Activated CD4-positive, alpha-beta T cell treated with anti-CD3 and anti-CD28 coated beads for 1 hour (primary cell): Measurements from ENCODE around the gene TCAF2.
"Not testable (repeated sequence)": the region's sequence is repeated elsewhere in the genome, so short reads cannot be mapped to it uniquely, and the experiment has no call there.

ENCODE experiments used
- DNase-seq: peaks from one replicate; pipeline ENCODE4 v3.0.0-alpha.2; 2020

Gene TCAF2

DNA sequence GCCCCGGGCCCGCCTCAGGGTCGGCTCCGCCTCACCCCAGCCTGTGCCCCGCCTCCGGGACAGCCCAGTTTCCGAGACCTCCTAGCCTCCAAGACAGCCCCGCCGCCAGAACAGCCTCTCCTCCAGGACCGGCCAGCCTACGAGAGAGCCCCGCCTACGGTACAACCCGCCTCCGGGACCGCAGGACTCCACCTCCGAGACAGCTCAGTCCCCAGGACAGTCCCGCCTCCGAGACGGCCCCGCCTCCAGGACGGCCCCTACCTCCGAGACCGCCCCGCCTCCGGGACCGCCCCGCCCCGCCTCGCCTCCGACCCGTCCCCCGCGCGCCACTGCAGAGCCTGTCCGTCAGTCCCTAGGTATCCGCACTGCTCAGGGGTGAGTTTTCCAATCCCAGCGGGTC, at the start of gene TCAF2:
Gene TCAF2 (plus strand): TSS at position 329 of the 400 bp plus-strand sequence.
- peak; percentile 60 for DNase-seq

DNA sequence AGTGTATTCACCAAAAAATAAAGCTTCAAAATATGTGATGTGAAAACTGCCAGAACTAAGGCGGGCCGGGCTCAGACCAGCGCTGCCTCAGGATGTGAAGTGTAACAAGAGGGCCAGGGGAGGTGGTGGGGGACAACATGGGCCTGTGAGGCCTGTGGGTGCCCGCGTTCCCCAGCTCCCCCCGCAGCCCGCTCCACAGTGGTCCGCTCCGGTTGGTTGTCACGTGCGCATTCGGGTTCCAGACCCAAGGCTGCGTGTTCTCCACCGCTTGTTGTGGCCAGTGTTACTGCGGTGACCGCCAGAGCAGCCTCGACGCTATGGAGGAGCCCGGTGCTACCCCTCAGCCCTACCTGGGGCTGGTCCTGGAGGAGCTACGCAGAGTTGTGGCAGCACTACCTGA, 49.3 kb upstream of the TCAF2 start, which contains the start of gene CTAGE15:
Gene CTAGE15 (plus strand): TSS at position 301 of the 400 bp plus-strand sequence. CDS start 17 bp downstream, at position 318.
- DNase-seq = not testable (repeated sequence)

DNA sequence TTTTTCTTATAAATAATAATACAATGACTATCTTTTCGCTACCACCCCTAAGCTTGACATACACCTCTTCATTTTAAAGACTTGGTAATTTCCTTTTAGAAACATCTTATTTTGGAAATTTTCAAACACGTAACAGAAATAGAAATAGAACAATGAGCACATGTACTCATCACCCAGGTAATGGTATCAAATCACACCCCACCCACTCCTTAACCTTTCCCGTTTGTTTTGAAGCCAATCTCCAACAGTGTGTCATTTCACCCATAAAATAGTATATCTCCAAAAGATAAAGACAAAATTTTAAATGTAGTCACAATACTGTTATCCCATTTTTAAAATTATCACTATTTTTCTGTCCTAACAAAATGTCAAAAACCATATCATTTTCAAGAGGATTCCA, 32.6 kb upstream of the TCAF2 start:
- not testable (repeated sequence) for DNase-seq

DNA sequence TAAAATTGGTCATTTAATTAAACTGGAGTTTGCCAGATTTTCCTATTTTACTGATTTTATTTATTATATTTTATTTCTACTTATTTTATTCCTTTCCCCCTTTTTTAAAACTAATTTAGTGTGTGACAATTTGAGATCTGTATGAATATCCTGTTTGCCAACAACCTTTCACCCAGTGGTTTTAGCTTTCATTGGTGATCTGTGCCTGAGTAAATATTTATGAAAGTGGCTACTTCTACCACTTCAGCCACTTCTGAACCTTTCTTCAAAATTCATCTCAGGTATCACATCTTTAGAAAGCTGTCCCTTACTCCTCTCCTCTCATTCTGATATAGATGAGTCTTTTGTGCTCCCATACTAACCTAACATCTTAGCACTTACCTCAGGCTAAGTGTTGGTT, 30.9 kb upstream of the TCAF2 start:
- DNase-seq = not testable (repeated sequence)

DNA sequence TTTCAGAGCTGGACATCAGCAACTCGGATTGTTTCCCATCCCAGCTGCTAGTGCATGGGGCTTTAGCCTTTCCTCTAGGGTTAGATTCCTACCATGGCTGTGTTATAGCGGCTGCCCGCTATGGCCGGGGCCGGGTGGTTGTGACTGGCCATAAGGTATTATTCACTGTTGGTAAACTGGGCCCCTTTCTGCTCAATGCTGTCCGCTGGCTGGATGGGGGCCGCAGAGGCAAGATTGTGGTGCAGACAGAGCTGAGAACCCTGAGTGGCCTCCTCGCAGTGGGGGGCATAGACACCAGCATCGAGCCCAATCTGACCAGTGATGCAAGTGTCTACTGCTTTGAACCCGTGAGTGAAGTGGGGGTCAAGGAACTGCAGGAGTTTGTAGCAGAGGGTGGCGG, 22.7 kb upstream of the TCAF2 start:
- DNase-seq = not testable (repeated sequence)

DNA sequence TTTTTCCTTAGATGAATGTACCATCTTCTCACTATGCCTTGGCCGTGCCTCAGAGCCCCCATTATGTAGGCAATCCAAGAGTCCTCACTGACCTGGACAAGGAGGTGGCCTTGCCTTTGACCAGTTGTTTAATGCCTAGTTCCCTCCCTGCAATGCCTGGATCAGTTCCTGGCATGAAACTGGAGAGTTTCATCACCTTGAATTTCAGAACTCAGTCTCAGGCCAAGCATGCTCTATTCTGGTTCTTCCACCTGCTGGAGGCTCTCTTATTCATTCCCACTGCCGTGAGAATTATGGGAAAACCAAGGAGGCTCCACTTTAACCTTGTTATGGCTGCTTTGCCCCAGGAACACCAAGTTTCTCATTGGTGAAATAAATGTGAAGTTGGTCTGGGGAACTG, 17.2 kb upstream of the TCAF2 start:
- DNase-seq = not testable (repeated sequence)

DNA sequence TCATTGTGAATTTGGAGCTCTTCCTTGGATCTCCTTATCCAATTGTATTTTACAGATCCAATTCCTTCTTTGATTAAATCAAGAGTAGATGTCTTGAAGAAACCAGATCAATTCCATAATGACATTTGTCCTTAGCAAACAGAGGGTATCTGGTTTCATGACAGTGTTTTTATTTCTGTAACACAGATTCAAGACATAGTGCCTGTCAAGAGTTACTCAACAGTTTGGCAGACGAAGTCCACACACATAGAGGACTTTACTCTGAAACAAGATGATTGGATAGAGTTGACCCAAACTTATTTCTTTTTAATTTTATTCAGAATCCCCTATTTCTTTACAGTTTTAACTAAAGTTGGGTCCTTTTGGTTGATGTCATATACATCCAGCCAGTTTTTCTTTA, 14.7 kb upstream of the TCAF2 start:
- not testable (repeated sequence) for DNase-seq

DNA sequence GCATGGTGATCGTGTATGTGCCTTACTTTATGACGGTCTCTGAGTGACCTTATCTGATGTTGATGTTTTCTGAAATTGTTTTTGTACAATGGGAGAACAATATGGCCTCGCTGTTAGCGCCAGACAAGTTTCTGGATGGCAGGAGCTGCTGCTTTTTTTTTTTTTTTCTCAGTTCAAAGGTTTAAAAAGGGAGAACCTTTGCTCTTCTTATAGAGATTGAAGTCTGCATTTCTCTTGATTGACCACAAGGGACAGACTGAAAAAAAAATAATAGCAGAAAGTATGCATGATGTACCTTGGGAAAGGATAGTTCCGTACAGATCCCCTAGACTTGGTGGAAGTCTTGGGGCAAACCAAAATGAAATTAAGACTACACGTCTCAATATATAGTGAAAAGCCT, 5.2 kb upstream of the TCAF2 start:
- not testable (repeated sequence) for DNase-seq

DNA sequence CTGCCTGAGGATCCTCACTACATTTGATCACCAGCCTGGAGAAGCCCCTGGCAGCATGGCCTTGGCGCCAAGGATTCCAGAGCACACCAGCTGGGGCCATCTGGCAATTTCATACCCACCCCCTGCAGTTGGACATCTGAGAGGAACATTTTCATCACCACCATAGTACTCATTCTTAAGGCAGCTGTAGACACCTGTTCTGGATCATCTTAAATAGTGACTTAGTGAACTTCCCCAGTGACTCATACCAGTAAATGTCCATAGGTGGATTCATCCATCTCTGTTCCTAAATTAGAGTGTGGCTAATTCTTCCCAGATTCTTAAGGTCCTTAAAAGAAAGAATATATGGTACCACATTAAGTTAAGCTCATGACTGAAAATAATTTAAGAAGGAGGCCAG, 3.6 kb upstream of the TCAF2 start:
- DNase-seq = not testable (repeated sequence)

DNA sequence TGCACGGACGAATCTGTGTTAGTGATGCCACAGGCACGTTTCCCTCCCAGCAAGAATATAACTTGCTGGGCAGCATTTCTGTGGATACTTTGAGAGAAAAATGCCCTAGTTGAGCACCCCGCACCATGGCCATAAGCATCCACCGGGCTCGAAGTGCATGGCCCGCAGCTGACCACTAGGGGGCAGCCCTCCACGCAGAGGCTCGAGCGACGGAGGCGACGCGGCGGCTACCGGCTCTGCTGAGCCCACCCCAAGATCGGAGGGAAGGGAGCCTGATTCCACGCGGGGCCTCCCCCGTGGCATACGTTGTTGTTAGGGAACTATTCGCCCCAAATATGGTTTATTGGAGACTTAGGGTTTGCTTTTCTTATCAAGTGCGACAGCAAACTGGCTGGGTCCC, 716 bp upstream of the TCAF2 start:
- not testable (repeated sequence) for DNase-seq

DNA sequence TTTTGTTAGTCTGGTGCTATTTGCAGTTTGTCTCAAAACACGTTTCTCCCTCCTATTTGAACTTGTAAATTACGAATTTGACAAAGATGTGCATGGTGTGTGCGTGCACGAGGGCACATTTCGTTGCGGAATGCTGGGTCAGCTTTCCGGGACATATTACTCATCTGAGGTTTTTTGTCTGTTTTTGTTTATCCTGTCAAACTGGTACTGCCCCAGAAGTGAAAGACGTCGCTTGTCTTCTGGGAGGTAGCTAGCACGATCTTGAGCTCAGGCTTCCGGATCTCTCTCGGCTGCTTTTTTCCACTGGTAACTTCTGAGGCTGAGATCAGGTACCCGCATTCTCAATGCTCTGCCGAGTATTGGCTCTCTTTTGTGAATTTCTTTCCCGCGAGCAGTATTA, 401 bp downstream of the TCAF2 start:
- DNase-seq = not testable (repeated sequence)

DNA sequence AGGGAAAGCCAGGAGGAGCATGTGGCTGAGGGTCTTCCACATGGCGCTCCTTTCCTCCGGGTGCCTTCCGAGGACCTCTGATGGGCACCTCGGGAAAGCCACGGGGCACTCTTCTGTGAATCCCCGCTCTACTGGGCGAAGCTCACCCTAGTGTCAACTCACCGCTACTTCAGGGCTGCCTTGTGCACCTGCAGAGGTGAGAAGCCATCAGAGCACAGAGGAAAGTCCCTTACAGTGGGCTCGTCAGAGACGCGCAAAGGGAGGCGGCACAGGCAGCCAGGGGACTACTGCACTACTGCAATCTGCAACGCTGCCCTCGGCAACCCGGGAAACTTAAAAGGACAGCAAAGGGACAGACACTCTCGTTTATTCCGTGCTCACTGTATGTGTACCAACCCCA, 1.4 kb downstream of the TCAF2 start:
- DNase-seq = not testable (repeated sequence)

DNA sequence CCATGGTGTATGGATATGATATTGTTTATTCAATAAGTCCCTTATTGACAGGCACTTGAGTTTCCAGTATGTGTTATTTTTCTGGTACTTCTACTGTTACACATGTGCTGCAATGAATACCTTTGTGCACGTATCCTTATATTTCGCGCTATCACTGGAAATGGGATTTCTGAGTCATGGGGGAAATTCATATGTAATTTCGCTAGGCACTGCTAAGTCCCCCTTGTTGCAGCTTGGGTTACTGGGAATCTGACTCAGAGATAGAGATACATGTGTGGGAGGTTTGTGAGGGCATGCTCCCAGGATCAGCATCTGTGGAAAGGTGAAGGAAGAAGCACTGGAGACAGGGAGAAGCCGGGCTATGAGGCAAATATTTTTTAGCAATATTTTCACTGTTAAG, 9.9 kb downstream of the TCAF2 start:
- DNase-seq = not testable (repeated sequence)

DNA sequence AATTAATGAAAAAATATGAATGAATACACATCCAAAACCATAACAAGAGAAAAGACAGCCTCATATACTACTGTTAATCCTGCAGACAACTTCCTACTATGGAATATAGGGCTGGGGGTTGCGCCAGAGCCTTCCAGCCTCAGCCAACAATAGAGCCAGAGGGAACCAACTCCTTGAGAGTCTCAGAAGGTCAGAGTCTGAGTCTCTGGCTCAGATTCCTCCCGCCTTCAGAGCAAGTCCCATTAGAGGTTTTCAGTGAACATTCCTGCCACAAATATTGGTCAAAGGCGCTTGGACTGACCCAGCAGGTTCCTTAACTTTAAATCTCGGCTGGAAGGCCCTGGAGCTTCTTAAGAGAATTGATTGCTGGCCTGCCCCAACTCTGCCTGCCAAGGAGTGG, 11.7 kb downstream of the TCAF2 start:
- not testable (repeated sequence) for DNase-seq

DNA sequence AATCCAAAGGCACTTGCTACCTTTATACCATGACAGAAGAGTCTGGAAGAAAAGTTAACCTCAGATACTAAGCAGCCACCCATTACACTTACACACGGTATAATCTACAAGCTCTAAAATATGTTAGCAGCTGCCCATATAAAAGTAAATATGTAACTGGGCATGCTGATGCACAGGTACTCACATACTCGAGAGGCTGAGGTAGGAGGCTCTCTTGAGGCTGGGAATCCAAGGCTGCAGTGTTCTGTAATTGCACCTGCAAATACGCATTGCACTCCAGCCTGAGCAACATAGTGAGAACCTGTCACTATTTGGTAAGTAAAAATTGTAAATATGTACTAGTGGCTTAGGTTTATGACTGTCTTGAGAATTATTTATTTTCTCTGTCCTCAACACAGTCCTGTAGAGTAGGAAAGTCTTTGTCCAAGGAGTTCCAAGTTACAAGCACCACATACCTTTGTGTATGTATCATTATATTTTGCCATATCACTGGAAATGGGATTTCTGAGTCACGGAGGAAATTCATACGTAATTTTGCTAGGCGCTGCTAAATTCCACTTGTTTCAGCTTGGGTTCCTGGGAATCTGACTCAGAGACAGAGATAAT, 12.3 kb downstream of the TCAF2 start:
- DNase-seq = not testable (repeated sequence)

DNA sequence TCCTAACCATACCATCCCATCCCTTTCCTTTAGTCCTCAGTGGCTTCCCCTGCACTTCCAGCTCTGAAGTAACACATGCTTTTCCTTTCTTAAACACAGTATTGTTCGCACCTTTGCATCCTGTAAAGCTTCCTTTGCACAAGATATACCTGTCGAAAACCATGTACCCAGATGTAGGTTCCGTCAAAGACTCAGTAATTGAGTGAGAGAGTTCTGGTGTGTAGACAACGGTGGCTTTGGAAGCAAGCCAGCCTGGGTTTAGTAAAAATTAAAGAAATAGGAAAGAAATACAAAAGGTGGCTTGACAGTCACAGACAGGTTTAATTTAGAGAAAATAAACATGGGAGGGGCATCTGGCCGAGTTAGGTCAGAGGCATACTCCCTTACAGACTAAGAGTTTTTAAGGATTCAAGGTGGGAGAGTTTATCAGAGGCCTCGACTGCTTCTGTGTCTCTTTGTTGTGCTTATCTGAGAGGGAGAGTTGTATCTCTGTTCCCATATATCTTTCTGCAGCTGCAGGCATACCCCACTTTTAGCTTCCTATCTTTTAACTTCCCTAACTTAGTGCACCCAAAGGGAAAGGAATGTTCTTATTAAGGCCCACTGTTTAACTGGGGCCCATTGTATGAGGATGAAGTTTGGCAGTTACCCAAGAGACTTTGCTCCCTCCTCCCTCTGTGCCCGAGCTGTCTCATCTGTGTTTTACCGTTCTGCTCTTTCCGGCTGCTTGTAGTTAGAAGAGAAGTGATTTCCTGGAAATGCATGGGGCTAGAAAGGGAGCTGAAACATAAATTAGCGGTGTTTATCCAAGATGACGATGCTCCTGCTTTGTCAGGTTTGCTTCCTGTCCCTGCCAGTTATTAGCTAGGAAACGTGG, 14.8 kb downstream of the TCAF2 start:
- not testable (repeated sequence) for DNase-seq

DNA sequence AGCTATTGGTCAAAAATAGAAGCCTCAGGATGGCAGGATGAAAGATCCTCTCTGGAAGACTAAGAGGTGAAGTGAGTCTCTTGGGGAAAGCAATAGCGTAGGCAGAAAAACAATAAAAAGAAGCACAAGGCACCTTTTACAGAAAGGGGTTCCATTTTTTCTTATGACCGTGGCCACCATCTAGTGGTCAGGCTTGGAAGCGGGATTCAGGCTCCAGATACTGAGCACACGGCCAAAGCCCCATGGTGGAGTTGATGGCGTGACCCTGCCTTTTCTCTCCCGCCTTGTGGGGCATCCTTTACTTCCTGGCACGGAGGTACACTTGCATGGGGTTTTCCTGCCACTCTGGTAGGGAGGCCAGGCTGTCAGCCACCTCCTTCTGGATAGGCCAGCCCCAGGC, 18.6 kb downstream of the TCAF2 start:
- not testable (repeated sequence) for DNase-seq

DNA sequence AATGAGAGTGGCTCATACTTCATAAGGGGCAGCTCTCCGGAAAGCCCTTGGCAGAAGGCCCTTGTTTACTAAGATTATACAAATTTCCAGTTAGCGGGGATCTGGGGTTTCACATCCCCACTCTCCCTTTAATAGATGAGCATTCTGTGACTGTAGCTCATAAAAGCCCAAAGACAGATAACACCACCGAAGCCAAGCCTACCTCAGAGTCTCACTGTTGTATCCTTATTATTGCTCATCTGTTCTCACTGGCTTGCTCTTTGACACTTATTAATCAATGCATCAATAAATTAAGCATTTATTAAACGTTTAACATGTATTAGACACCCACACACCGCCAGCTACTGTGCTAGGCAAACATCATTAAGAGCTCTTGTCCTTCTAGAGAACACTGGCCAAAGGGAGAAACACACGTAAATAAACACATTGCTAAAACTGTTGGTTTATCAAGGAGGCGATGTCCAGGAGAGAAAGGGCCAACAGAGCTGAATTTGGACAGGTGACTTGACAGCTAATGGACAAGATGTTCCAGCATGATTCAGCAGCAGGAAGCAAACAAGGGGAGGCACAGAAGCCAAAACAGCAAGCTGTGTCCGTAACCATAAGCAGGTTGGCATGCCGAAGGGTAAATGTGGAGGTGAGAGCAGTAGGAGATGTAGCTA, 19.9 kb downstream of the TCAF2 start:
- DNase-seq = not testable (repeated sequence)

DNA sequence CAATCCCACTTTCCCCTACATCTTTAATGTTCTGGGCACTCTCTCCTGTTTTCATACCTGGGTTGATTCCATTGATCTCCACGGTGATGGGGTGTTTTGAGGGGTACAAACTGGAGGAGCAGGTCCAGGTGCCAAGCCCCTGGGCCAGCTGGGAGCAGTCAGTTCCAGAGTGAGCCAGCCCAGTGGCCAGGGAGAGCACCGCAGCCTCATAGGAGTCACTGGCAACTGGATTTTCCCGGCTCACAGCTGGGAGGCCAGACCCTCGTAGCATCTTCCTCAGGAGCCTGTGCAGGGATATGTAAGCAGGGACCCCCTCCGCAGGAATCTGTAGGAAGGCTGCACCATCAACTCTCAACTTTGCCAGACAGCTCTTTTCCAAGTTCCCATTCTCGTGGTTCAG, 25.8 kb downstream of the TCAF2 start:
- DNase-seq = not testable (repeated sequence)

DNA sequence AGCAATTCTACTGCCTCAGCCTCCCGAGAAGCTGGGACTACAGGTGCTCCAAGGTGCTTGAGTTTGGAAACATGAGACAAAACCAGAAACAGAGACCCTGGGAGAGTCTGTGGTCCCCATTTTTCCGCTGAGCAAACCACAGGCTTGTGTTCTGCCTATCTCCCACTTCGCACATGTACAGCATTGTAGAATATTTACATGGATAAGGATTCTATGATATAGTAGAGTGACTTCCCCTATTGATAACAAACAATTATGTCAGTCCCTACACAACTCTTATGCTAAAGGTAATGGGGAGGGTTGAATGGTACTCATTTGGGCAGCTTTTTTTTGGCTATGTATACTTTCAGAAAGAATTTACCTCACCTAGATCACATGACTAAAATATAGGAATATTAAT, 29.1 kb downstream of the TCAF2 start:
- DNase-seq = not testable (repeated sequence)

DNA sequence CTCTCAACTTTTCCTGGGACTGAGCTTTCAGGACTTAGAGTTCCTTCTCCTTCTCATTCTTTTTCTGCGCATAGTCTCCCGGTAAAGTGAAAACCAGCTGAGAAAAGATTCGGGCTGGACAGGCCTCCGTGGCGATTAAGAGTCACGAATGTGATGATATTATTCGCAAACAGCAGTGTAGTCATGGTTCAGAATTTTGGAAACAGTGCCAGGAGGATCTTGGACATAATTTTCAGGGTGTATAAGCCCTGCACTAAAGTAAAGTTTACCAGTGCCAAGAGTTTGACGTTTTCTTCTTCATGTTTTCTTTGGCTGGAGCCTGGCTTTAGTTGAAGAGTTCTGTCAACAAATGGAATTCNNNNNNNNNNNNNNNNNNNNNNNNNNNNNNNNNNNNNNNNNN, 29.7 kb downstream of the TCAF2 start:
- DNase-seq = not testable (repeated sequence)
